Endothelial cell of umbilical vein (primary cell): Measurements from ENCODE around the gene AP2B1. TPM values are rescaled to one million over a fixed set of nuclear protein-coding genes. Genes with fewer than 3 reads are reported as not detected.

Experiments
- BruUV-seq: library from RNA; stranded (reverse); fragments of 400-500 nt; replicated peaks from 2 replicates; lab custom pipeline; 2021; lab: Mats Ljungman, UMichigan
- CTCF ChIA-PET: fragments of 300-600, 350-600 bp; sonication (Branson Sonifier 250); formaldehyde crosslinking; loops from one replicate; lab custom pipeline; 2021; ENCODE audit warnings: antibody characterized with exemption, inconsistent platforms; lab: Charles Lee
- POLR2A ChIA-PET: fragments of 300-600, 350-600 bp; sonication (Branson Sonifier 250); formaldehyde crosslinking; loops from one replicate; lab custom pipeline; 2021; ENCODE audit warnings: antibody characterized with exemption, inconsistent platforms; lab: Charles Lee
- DNase-seq: peaks from one replicate; pipeline ENCODE4 v3.0.0-alpha.2; 2011; ENCODE audit warnings: low read depth, low spot score
- FAIRE-seq: peaks from 2 replicates; lab custom pipeline; 2011; peaks lifted over from hg19 to GRCh38; lab: Jason Lieb, UNC
- H2AFZ ChIP-seq: 2 replicates; pipeline ENCODE4 v1.6.0; 2012; ENCODE audit warnings: low read depth, low read length, control low read depth, inconsistent platforms
- H3K27ac ChIP-seq: 2 replicates; pipeline ENCODE4 v1.5.1; 2011; ENCODE audit warnings: low read depth, mild to moderate bottlenecking, control low read depth, low read length, moderate library complexity; ENCODE audit not compliant: insufficient read depth
- H3K27me3 ChIP-seq, 2 experiments: 2 replicates each; pipeline versions ENCODE4 v1.6.0 to v1.6.1; 2011; ENCODE audit warnings: low read length in 2 of 2, mixed read lengths in 1 of 2; ENCODE audit not compliant: control insufficient read depth in 2 of 2, insufficient read depth in 2 of 2
- H3K36me3 ChIP-seq, 2 experiments: 2 replicates in 1 of 2; 3 replicates in 1 of 2; pipeline ENCODE4 v1.5.1; 2011; ENCODE audit warnings: low read length in 2 of 2, mild to moderate bottlenecking in 1 of 2, moderate library complexity in 1 of 2; ENCODE audit not compliant: control insufficient read depth in 2 of 2, insufficient read depth in 2 of 2; ENCODE audit errors: extremely low read depth in 1 of 2
- H3K4me1 ChIP-seq: 3 replicates; pipeline ENCODE4 v1.5.1; 2011; ENCODE audit warnings: mild to moderate bottlenecking, low read length; ENCODE audit not compliant: control insufficient read depth, insufficient read depth; ENCODE audit errors: extremely low read depth
- H3K4me2 ChIP-seq: 2 replicates; pipeline ENCODE4 v1.6.1; 2011; ENCODE audit warnings: low read length, control low read depth, mixed read lengths; ENCODE audit not compliant: insufficient read depth
- H3K4me3 ChIP-seq, 3 experiments: fragments of 200-600 bp in 1 of 3; sonication (generic), shearing (Covaris generic) in 1 of 3; replicated peaks in 1 of 3; 2 replicates each; pipeline ENCODE4 v1.5.1; 2011 to 2016; ENCODE audit warnings: control low read depth in 3 of 3, low read length in 3 of 3, mild to moderate bottlenecking in 2 of 3, inconsistent platforms in 1 of 3, low read depth in 1 of 3, moderate library complexity in 1 of 3; ENCODE audit not compliant: insufficient read depth in 1 of 3
- H3K79me2 ChIP-seq: 2 replicates; pipeline ENCODE4 v1.6.0; 2012; ENCODE audit warnings: low read length, inconsistent platforms; ENCODE audit not compliant: control insufficient read depth, insufficient read depth
- H3K9ac ChIP-seq: replicated peaks from 2 replicates; pipeline ENCODE3; 2011; ENCODE audit warnings: low read length, control low read depth; ENCODE audit not compliant: insufficient read depth; ENCODE audit errors: extremely low read depth
- H3K9me1 ChIP-seq: replicated peaks from 3 replicates; pipeline ENCODE4 v1.6.0; 2011; ENCODE audit warnings: mild to moderate bottlenecking, low read length; ENCODE audit not compliant: control insufficient read depth, insufficient read depth; ENCODE audit errors: extremely low read depth
- H3K9me3 ChIP-seq: replicated peaks from 2 replicates; pipeline ENCODE4 v1.5.1; 2012; ENCODE audit warnings: low read length, inconsistent platforms; ENCODE audit not compliant: control insufficient read depth, insufficient read depth
- H4K20me1 ChIP-seq: replicated peaks from 2 replicates; pipeline ENCODE3; 2011; ENCODE audit warnings: mild to moderate bottlenecking, low read length; ENCODE audit not compliant: control insufficient read depth, insufficient read depth; ENCODE audit errors: extremely low read depth
- EZH2 ChIP-seq: IDR thresholded peaks from 2 replicates; pipeline ENCODE4 v1.6.1; 2012; ENCODE audit warnings: borderline replicate concordance, low read depth, mild to moderate bottlenecking, moderate library complexity, low read length, inconsistent platforms; ENCODE audit not compliant: severe bottlenecking
- FOS ChIP-seq: IDR thresholded peaks from 2 replicates; pipeline ENCODE4 v1.6.1; 2011; ENCODE audit warnings: mild to moderate bottlenecking, low read length, moderate library complexity, borderline replicate concordance; ENCODE audit not compliant: insufficient read depth
- GATA2 ChIP-seq: IDR thresholded peaks from 2 replicates; pipeline ENCODE4 v1.7.0; 2011; ENCODE audit warnings: low read depth, mild to moderate bottlenecking, moderate library complexity, mixed read lengths, low read length; ENCODE audit not compliant: insufficient read length, insufficient read depth
- JUN ChIP-seq: IDR thresholded peaks from 2 replicates; pipeline ENCODE4 v1.6.1; 2011; ENCODE audit warnings: borderline replicate concordance, low read depth; ENCODE audit not compliant: insufficient read length, insufficient read depth
- MYC ChIP-seq: IDR thresholded peaks from one replicate; pipeline ENCODE4 v1.6.1; 2011; ENCODE audit warnings: mild to moderate bottlenecking, low read depth, low read length
- POLR2A ChIP-seq: IDR thresholded peaks from 2 replicates; pipeline ENCODE4 v1.6.1; 2012; ENCODE audit warnings: low read depth, mild to moderate bottlenecking, control low read depth, low read length
- POLR2AphosphoS5 ChIP-seq: IDR thresholded peaks from 2 replicates; pipeline ENCODE4 v1.6.1; 2012; ENCODE audit warnings: low read depth, mild to moderate bottlenecking, control low read depth, low read length, moderate library complexity; ENCODE audit not compliant: insufficient read depth
- dilution Hi-C: fragments of 300-500 bp; cut with MboI; formaldehyde crosslinking; loops from one replicate; pipeline ENCODE4 v1.15.0; 2019; ENCODE audit warnings: low sequenced_read_pairs; ENCODE audit not compliant: extremely low pct_ligation_motif_present
- intact Hi-C: fragments of 100-400 bp; cut with micrococcal nuclease; formaldehyde crosslinking; loops from one replicate; pipeline ENCODE4 v1.10.0; 2022
- polyA plus RNA-seq, 4 experiments: library from polyadenylated mRNA; depleted of rRNA in 3 of 4; stranded (reverse) in 3 of 4; unstranded in 1 of 4; fragments of >200 nt; gene quantifications; 2 replicates each; pipeline versions ENCODE4 v1.2.1 to v1.2.3, GENCODE V29; 2011 to 2012; ENCODE audit warnings: missing spikeins in 1 of 4
- total RNA-seq: library from RNA; stranded (reverse); gene quantifications from 2 replicates; pipeline ENCODE4 v1.2.3, GENCODE V29; 2021
- TF ChIP-seq, protein P1 (sequence below), 2 donors: IDR thresholded peaks; 1 replicate in 1 of 2; 2 replicates in 1 of 2; pipeline ENCODE4 v1.5.1; 2011; ENCODE audit warnings: low read length in 2 of 2, mild to moderate bottlenecking in 2 of 2, moderate library complexity in 2 of 2, control low read depth in 1 of 2, inconsistent platforms in 1 of 2, low read depth in 1 of 2; ENCODE audit not compliant: insufficient read depth in 1 of 2; ENCODE audit errors: extremely low read depth in 1 of 2
- TF ChIP-seq, protein P2 (sequence below): IDR thresholded peaks from 2 replicates; pipeline ENCODE4 v1.6.1; 2011; ENCODE audit not compliant: insufficient read depth, insufficient read length

Gene AP2B1
- total and polyA plus RNA-seq, 2 donors (not counting 3 experiments of a cell fraction or from before 2014, with no cell fraction given), result 106 to 198 TPM

DNA sequence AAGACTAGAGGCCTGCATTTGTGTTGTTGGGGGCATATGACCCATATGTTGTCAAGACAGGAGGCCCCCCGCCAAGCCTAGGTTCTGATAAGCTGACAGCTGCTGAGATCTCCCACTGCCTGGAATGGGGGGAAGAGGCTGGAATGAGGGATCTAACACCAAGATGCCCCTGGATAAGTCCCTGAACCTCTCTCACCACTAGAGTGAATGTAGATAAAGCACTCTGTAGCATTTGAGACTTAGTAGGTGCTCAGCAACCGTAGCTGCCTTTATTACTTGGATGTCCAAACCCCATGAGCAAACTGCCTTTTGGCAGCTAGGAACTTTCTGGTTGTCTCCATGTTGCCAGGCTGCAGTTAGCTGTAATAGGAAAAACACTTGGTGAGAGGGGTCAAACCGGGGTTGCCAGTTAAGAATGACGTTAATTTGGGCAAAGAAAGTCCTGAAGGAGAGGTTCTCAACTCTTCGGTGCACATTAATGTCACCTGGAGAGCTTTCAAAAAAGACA is 139.9 kb downstream of the AP2B1 start:
- H3K4me2 ChIP-seq, result no peak overlapping the region
- POLR2A ChIA-PET, result no interaction called here
- CTCF ChIA-PET, result interaction anchor here (0.5 to 1.9 kb wide), 6 partner anchors 14 to 188 kb away, joined by 3 to 6 read pairs (median 3); no protein-coding TSS in a partner anchor
- DNase-seq (no peak), FAIRE-seq (no peak)
- no peaks in the 10 kb centered on the region for H3K79me2 ChIP-seq
- H2AFZ ChIP-seq, result no peak overlapping the region
- H4K20me1 ChIP-seq, result no peaks in the 10 kb centered on the region
- no peak overlapping the region for H3K9ac ChIP-seq
- TF ChIP-seq, protein P1, sequence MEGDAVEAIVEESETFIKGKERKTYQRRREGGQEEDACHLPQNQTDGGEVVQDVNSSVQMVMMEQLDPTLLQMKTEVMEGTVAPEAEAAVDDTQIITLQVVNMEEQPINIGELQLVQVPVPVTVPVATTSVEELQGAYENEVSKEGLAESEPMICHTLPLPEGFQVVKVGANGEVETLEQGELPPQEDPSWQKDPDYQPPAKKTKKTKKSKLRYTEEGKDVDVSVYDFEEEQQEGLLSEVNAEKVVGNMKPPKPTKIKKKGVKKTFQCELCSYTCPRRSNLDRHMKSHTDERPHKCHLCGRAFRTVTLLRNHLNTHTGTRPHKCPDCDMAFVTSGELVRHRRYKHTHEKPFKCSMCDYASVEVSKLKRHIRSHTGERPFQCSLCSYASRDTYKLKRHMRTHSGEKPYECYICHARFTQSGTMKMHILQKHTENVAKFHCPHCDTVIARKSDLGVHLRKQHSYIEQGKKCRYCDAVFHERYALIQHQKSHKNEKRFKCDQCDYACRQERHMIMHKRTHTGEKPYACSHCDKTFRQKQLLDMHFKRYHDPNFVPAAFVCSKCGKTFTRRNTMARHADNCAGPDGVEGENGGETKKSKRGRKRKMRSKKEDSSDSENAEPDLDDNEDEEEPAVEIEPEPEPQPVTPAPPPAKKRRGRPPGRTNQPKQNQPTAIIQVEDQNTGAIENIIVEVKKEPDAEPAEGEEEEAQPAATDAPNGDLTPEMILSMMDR (IDR thresholded peaks at IDR 0.05; ENCODE audit: extremely low read depth in 1 of 2, insufficient read depth in 1 of 2, low read depth in 1 of 2, low read length in 2 of 2), result no peak
- TF ChIP-seq POLR2AphosphoS5 (no peak), GATA2 (no peak), FOS (no peak), POLR2A (no peak), JUN (no peak), MYC (no peak), EZH2 (no peak)
- TF ChIP-seq, protein P2, sequence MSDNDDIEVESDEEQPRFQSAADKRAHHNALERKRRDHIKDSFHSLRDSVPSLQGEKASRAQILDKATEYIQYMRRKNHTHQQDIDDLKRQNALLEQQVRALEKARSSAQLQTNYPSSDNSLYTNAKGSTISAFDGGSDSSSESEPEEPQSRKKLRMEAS, result no peak
- no peaks in the 10 kb centered on the region for H3K9me3 ChIP-seq
- H3K36me3 ChIP-seq, result peaks cover 16 to 26% of the 10 kb centered on the region in 2 experiments
- H3K27me3 ChIP-seq, result peaks cover under 1% of the 10 kb centered on the region in 2 experiments
- H3K4me3 ChIP-seq, result no peak overlapping the region
- H3K27ac ChIP-seq, result no peak overlapping the region
- peaks cover 4% of the 10 kb centered on the region for H3K4me1 ChIP-seq
- no TSS peak for BruUV-seq
- H3K9me1 ChIP-seq, result no peaks in the 10 kb centered on the region
- dilution Hi-C loops (loop anchor here (25.0 kb wide), 1 partner anchor 115 kb away; no protein-coding TSS in a partner anchor), intact Hi-C loops (no loop called here)
